HEK293T (cell line): ENCODE measurements around the gene ATP8A2.
"Not testable (repeated sequence)": the region's sequence is repeated elsewhere in the genome, so short reads cannot be mapped to it uniquely, and the experiment has no call there.

Experiments used
- CTCF ChIA-PET: fragments of 350-600 bp; formaldehyde crosslinking; extraction: SDS; loops from one replicate; lab custom pipeline; 2021; ENCODE audit warnings: antibody characterized with exemption, inconsistent platforms; lab: Yijun Ruan, JAX
- POLR2A ChIA-PET: fragments of 350-600 bp; formaldehyde crosslinking; extraction: SDS; loops from one replicate; lab custom pipeline; 2020; ENCODE audit warnings: antibody characterized with exemption, inconsistent platforms; lab: Yijun Ruan, JAX
- DNase-seq: peaks from one replicate; pipeline ENCODE4 v3.0.0; 2012; ENCODE audit warnings: mixed read lengths; ENCODE audit errors: extremely low spot score
- ARNT ChIP-seq: fragments of 450-650 bp; IDR thresholded peaks from 2 replicates; pipeline ENCODE4 v1.6.1; 2017; ENCODE audit warnings: mild to moderate bottlenecking
- BHLHE40 ChIP-seq: fragments of 450-650 bp; IDR thresholded peaks from 2 replicates; pipeline ENCODE4 v1.6.1; 2016; ENCODE audit warnings: mild to moderate bottlenecking, moderate library complexity, borderline replicate concordance
- CTBP1 ChIP-seq: fragments of 450-650 bp; IDR thresholded peaks from 2 replicates; pipeline ENCODE4 v1.6.1; 2016; ENCODE audit warnings: borderline replicate concordance
- ELF4 ChIP-seq: fragments of 450-650 bp; IDR thresholded peaks from 2 replicates; pipeline ENCODE4 v1.6.1; 2017; ENCODE audit warnings: antibody characterized with exemption
- FOXA1 ChIP-seq: fragments of 450-650 bp; IDR thresholded peaks from 2 replicates; pipeline ENCODE4 v1.6.1; 2016; ENCODE audit warnings: mild to moderate bottlenecking
- FOXK2 ChIP-seq: fragments of 450-650 bp; IDR thresholded peaks from 2 replicates; pipeline ENCODE4 v1.6.1; 2016; ENCODE audit warnings: mild to moderate bottlenecking
- FOXM1 ChIP-seq: fragments of 450-650 bp; IDR thresholded peaks from 2 replicates; pipeline ENCODE4 v1.6.1; 2017; ENCODE audit warnings: mild to moderate bottlenecking, borderline replicate concordance
- HDGF ChIP-seq: fragments of 450-650 bp; IDR thresholded peaks from 2 replicates; pipeline ENCODE4 v1.6.1; 2017; ENCODE audit warnings: antibody characterized with exemption, borderline replicate concordance
- L3MBTL2 ChIP-seq: fragments of 450-650 bp; conservative IDR thresholded peaks from 2 replicates; pipeline ENCODE4 v1.6.1; 2016; ENCODE audit warnings: mild to moderate bottlenecking
- LEF1 ChIP-seq: fragments of 450-650 bp; IDR thresholded peaks from 2 replicates; pipeline ENCODE4 v1.6.1; 2017; ENCODE audit warnings: mild to moderate bottlenecking, borderline replicate concordance
- NFRKB ChIP-seq: fragments of 450-650 bp; IDR thresholded peaks from 2 replicates; pipeline ENCODE4 v1.6.1; 2016; ENCODE audit warnings: mild to moderate bottlenecking, moderate library complexity
- SP1 ChIP-seq: fragments of 450-650 bp; IDR thresholded peaks from 2 replicates; pipeline ENCODE4 v1.6.1; 2017
- SUZ12 ChIP-seq: fragments of 450-650 bp; IDR thresholded peaks from 2 replicates; pipeline ENCODE4 v1.6.1; 2016; ENCODE audit warnings: mild to moderate bottlenecking
- TARDBP ChIP-seq: fragments of 450-650 bp; IDR thresholded peaks from 2 replicates; pipeline ENCODE4 v1.6.1; 2016
- ZNF384 ChIP-seq: fragments of 450-650 bp; IDR thresholded peaks from 2 replicates; pipeline ENCODE4 v1.6.1; 2016
- TF ChIP-seq, protein P1 (sequence below): fragments of 450-650 bp; IDR thresholded peaks from 2 replicates; pipeline ENCODE4 v1.6.1; 2016

ATP8A2 gene

DNA sequence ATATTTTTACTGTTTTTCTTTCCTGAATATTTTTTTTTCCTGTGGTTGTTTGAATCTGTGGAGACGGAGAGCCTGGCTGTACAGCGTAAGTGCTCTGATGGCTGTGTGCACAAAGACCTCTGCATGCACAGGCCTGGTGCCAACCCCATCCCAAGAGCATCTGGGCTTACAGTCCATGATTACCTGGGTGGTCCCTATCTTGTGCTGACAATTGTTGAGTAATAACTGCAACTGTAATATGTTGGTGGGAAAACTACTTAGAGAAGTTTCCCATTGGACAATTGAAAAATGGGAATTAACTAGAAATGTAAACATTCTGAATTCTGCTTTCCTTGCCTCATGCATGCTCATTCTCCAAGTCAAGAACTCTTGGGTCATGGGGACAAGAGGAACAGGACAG lies 411.3 kb downstream of the ATP8A2 start:
- DNase-seq: no peak
- ChIA-PET POLR2A (no interaction called here), CTCF (no interaction called here)
- TF ChIP-seq HDGF: no peak

DNA sequence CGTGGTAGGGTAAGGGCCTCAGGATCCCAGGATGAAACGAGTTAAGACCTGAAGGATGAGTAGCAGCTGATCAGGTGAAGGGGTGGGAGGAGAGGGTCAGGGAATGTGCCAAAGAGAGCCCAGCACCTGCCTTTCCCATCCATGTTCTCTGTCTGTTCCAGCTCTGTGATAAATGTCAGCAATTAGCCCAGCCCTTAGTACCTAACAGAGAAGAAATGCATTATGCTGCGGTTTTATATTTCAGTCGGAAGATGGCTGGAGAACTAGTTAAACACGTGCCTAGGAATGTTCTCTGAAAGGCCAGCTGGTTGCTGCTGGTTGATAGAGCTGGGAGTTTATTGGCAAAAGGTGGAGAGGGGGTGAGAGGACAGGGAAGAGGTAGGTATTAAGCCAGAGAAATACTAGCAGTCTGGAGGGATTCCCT lies 411.8 kb downstream of the ATP8A2 start:
- ChIA-PET POLR2A (no interaction called here), CTCF (no interaction called here)
- DNase-seq: no peak
- TF ChIP-seq, protein P1, sequence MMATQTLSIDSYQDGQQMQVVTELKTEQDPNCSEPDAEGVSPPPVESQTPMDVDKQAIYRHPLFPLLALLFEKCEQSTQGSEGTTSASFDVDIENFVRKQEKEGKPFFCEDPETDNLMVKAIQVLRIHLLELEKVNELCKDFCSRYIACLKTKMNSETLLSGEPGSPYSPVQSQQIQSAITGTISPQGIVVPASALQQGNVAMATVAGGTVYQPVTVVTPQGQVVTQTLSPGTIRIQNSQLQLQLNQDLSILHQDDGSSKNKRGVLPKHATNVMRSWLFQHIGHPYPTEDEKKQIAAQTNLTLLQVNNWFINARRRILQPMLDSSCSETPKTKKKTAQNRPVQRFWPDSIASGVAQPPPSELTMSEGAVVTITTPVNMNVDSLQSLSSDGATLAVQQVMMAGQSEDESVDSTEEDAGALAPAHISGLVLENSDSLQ: no peak
- TF ChIP-seq NFRKB (no peak), FOXA1 (no peak), ARNT (no peak), CTBP1 (no peak), FOXM1 (no peak), BHLHE40 (no peak), SP1 (no peak), LEF1 (no peak), FOXK2 (no peak), TARDBP (no peak), HDGF (no peak), L3MBTL2 (no peak), SUZ12 (no peak), ELF4 (no peak)

DNA sequence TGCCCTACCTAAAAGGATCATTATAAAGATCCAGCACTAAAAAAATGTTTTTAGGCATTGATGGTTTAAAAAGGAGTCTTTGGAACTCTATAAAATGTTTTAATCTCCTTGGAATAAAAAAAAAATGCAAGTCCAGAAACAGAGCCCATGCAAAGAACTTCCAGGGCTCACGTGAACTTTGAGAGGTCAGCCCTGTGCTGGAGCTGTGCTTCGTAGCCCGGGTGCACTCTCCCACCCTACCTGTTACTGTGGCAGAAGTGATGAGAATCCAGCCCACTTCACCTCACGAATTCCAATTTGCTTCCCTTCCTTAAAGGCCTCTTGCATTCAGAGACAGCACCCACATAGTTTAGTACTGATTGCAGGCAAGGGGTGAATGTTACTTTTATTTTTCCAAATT lies 412.3 kb downstream of the ATP8A2 start:
- DNase-seq: no peak
- no peak for TF ChIP-seq L3MBTL2
- TF ChIP-seq BHLHE40: no peak
- TF ChIP-seq NFRKB: no peak
- no peak for TF ChIP-seq SP1
- no peak for TF ChIP-seq SUZ12
- no peak for TF ChIP-seq TARDBP
- no peak for TF ChIP-seq HDGF
- TF ChIP-seq ZNF384: no peak
- TF ChIP-seq FOXK2: no peak
- no peak for TF ChIP-seq FOXA1
- TF ChIP-seq ELF4: no peak
- no peak for TF ChIP-seq CTBP1
- TF ChIP-seq ARNT: no peak
- TF ChIP-seq FOXM1: no peak
- TF ChIP-seq, protein P1: no peak
- TF ChIP-seq LEF1: no peak
- ChIA-PET CTCF (interaction anchor here (0.6 kb wide), 1 partner anchor 592 kb away, joined by 4 read pairs; no protein-coding TSS in a partner anchor), POLR2A (no interaction called here)

DNA sequence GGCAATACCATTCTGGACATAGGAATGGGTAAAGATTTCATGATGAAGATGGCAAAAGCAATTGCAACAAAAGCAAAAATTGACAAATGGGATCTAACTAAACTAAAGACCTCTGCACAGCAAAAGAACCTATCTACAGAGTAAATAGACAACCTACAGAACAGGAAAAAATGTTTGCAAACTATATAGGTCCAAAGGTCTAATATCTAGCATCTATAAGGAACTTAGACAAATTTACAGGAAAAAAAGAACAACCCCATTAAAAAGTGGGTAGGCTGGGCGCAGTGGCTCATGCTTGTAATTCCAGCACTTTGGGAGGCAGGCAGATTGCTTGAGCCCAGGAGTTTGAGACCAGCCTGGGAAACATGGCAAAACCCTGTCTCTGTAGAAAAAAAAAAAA lies 418.4 kb downstream of the ATP8A2 start:
- CTCF ChIA-PET, DNase-seq, POLR2A ChIA-PET: not testable (repeated sequence)

DNA sequence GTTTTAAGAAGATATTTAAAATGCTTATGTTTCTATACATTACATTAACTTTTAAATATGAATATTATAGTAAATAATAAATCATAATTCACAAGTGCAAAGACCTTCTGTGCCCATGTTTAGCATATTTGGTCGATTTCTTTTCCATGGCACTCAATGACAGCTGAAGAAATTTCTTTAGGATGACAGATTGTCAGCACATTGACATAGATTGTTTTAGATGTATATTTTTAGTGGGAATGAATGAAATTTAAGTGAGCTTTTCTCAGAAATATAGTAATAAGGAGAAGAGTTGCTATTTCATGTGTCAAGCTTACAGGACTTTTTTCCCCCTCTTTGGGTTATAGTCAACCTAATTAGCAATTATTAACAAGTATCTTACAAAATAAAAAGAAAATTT lies 423.5 kb downstream of the ATP8A2 start:
- ChIA-PET POLR2A (no interaction called here), CTCF (no interaction called here)
- TF ChIP-seq FOXM1 (no peak), FOXA1 (no peak), SUZ12 (no peak), NFRKB (no peak), SP1 (no peak), ELF4 (no peak), HDGF (no peak), ZNF384 (no peak), ARNT (no peak), FOXK2 (no peak), CTBP1 (no peak), BHLHE40 (no peak), LEF1 (no peak), L3MBTL2 (no peak), TARDBP (no peak)
- TF ChIP-seq, protein P1: no peak
- DNase-seq: no peak

DNA sequence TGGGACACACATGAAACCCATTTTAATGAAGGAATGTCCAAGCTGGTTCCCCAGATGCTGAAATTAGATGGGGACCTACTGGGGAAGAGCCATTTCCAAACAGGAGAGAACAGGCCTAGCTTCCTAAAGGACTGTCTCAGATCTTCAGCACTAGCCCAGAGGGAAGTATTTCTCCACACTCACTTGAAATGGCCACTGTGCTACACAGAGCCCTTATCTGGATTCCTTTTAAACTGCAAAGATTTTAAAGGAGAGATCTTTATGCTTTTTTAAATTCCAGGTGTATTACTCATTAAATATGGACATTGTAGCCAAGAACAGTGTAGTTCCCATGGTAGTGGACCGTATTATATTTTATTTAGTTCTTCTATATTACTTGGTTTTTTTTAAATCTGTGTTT lies 424.7 kb downstream of the ATP8A2 start:
- ChIA-PET POLR2A (no interaction called here), CTCF (no interaction called here)
- TF ChIP-seq FOXA1 (no peak), FOXM1 (no peak), BHLHE40 (no peak), ELF4 (no peak), ZNF384 (no peak), ARNT (no peak), HDGF (no peak), CTBP1 (no peak), TARDBP (no peak), NFRKB (no peak), SUZ12 (no peak), LEF1 (no peak), L3MBTL2 (no peak), SP1 (no peak), FOXK2 (no peak)
- TF ChIP-seq, protein P1: no peak
- no peak for DNase-seq
